DOHH2 (cell line): ENCODE results near the gene CHRND.

Source experiments
- H3F3A ChIP-seq: fragments of 200-600 bp; sonication (generic), shearing (Covaris generic); 2 replicates; pipeline ENCODE4 v1.6.0; 2016; ENCODE audit warnings: antibody characterized with exemption, mild to moderate bottlenecking; ENCODE audit not compliant: control insufficient read depth, insufficient read depth
- H3K27ac ChIP-seq: fragments of 200-600 bp; sonication (generic); 2 replicates; pipeline ENCODE4 v1.5.1; 2014; ENCODE audit warnings: low read depth, mild to moderate bottlenecking, low read length, moderate library complexity
- H3K27me3 ChIP-seq: fragments of 200-600 bp; sonication (generic); 2 replicates; pipeline ENCODE4 v1.6.1; 2014; ENCODE audit warnings: mild to moderate bottlenecking, low read length, mixed read lengths; ENCODE audit not compliant: control insufficient read depth
- H3K36me3 ChIP-seq: fragments of 200-600 bp; sonication (generic); 2 replicates; pipeline ENCODE4 v1.6.1; 2014; ENCODE audit warnings: mild to moderate bottlenecking, low read length, moderate library complexity, mixed read lengths; ENCODE audit not compliant: control insufficient read depth
- H3K4me1 ChIP-seq: fragments of 200-600 bp; sonication (generic); 2 replicates; pipeline ENCODE4 v1.6.1; 2014; ENCODE audit warnings: mild to moderate bottlenecking, low read length, mixed read lengths; ENCODE audit not compliant: control insufficient read depth
- H3K4me2 ChIP-seq: fragments of 200-600 bp; sonication (generic); 2 replicates; pipeline ENCODE4 v1.6.0; 2014; ENCODE audit warnings: mild to moderate bottlenecking, low read length, moderate library complexity
- H3K4me3 ChIP-seq: fragments of 200-600 bp; sonication (generic); 2 replicates; pipeline ENCODE4 v1.5.1; 2014; ENCODE audit warnings: mild to moderate bottlenecking, low read length, mixed read lengths
- H3K79me2 ChIP-seq: fragments of 200-600 bp; sonication (generic); 2 replicates; pipeline ENCODE4 v1.6.1; 2014; ENCODE audit warnings: mild to moderate bottlenecking, low read length, mixed read lengths; ENCODE audit not compliant: control insufficient read depth
- H3K9me2 ChIP-seq: fragments of 200-600 bp; sonication (generic); replicated peaks from 2 replicates; pipeline ENCODE4 v1.6.1; 2014; ENCODE audit warnings: mild to moderate bottlenecking, low read length, mixed read lengths; ENCODE audit not compliant: control insufficient read depth
- H3K9me3 ChIP-seq: fragments of 200-600 bp; sonication (generic); 2 replicates; pipeline ENCODE4 v1.6.1; 2014; ENCODE audit warnings: antibody characterized with exemption, low read length, mixed read lengths; ENCODE audit not compliant: control insufficient read depth, insufficient read depth
- H4K20me1 ChIP-seq: fragments of 200-600 bp; sonication (generic); 2 replicates; pipeline ENCODE4 v1.6.0; 2014; ENCODE audit warnings: low read depth, mild to moderate bottlenecking, antibody characterized with exemption, low read length, moderate library complexity; ENCODE audit not compliant: control insufficient read depth, insufficient read depth
- EZH2phosphoT487 ChIP-seq: fragments of 200-600 bp; sonication (generic); IDR thresholded peaks from 2 replicates; pipeline ENCODE4 v1.6.1; 2017; ENCODE audit warnings: borderline replicate concordance, mild to moderate bottlenecking, antibody characterized with exemption, low read length, moderate library complexity, mixed read lengths
- TF ChIP-seq, protein P1 (sequence below): fragments of 200-600 bp; sonication (generic); IDR thresholded peaks from one replicate; pipeline ENCODE4 v1.5.1; 2014; ENCODE audit warnings: antibody characterized with exemption, mild to moderate bottlenecking, low read depth, low read length; ENCODE audit not compliant: poor library complexity, severe bottlenecking

The CHRND gene

DNA sequence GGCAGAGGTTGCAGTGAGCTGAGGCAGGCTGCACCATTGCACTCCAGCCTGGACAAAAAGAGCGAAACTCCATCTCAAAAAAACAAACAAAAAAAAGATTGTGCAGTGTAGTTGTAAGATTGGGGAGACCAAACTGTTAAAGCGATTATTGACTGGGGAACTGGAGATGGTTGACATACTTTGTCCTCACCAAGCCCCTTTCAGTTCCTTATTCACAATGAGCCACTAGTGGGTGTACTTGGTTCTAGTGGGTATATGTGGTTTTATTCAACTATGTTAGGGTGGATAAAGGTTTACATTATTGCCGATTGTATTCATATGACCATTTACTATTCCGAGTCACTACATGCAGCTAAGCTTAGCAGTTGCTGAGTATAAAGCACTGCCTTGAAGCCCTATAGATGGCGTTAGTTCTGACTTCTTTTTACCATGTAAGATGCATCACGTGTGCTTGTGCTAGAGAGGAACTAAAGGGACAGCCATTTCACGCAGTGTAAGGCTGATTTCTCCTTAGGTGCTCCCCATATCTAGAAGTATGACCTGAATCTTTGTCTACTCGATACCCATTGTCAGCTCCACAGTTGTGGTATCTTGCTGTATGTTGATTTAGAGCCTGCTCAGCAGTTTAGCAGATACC lies 36.7 kb downstream of the CHRND start:
- Histone ChIP-seq H3K4me3 (no peak overlapping the region), H3K27me3 (no peaks in the 10 kb centered on the region), H3F3A (no peaks in the 10 kb centered on the region), H3K4me2 (no peak overlapping the region), H3K79me2 (no peaks in the 10 kb centered on the region), H3K27ac (no peak overlapping the region), H3K9me3 (no peaks in the 10 kb centered on the region), H3K9me2 (no peaks in the 10 kb centered on the region), H4K20me1 (no peaks in the 10 kb centered on the region; the same call in 1 of the 2 replicates), H3K4me1 (no peaks in the 10 kb centered on the region), H3K36me3 (peaks cover 60% of the 10 kb centered on the region)
- no peak for TF ChIP-seq EZH2phosphoT487
- TF ChIP-seq, protein P1, sequence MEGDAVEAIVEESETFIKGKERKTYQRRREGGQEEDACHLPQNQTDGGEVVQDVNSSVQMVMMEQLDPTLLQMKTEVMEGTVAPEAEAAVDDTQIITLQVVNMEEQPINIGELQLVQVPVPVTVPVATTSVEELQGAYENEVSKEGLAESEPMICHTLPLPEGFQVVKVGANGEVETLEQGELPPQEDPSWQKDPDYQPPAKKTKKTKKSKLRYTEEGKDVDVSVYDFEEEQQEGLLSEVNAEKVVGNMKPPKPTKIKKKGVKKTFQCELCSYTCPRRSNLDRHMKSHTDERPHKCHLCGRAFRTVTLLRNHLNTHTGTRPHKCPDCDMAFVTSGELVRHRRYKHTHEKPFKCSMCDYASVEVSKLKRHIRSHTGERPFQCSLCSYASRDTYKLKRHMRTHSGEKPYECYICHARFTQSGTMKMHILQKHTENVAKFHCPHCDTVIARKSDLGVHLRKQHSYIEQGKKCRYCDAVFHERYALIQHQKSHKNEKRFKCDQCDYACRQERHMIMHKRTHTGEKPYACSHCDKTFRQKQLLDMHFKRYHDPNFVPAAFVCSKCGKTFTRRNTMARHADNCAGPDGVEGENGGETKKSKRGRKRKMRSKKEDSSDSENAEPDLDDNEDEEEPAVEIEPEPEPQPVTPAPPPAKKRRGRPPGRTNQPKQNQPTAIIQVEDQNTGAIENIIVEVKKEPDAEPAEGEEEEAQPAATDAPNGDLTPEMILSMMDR: peak; percentile 22

DNA sequence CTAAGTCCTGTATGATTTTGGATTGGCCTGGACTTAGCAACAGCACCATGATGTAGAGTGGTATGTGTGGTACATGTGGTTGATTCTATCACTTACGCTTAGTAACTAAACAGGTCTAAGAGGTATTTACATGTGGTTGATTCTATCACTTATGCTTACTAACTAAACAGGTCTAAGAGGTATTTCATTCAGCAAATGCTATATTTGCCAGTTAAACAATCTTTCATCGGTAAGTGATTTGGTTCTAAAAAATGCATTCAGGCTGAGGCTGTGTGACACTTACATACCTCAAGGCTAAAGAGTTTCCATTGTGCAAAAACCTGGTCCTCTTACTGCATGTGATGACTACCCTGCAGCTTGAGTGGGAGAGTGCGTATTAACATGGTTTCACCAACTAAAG lies 37.6 kb downstream of the CHRND start:
- H3K9me3 ChIP-seq: no peaks in the 10 kb centered on the region
- H3K27me3 ChIP-seq: no peaks in the 10 kb centered on the region
- H3K4me2 ChIP-seq: no peak overlapping the region
- H3K79me2 ChIP-seq: no peaks in the 10 kb centered on the region
- peaks cover 65% of the 10 kb centered on the region for H3K36me3 ChIP-seq
- no peaks in the 10 kb centered on the region for H3K9me2 ChIP-seq
- no peak overlapping the region for H3K4me3 ChIP-seq
- H3K4me1 ChIP-seq: no peaks in the 10 kb centered on the region
- TF ChIP-seq, protein P1: no peak
- TF ChIP-seq EZH2phosphoT487: no peak
- no peak overlapping the region for H3K27ac ChIP-seq
- no peaks in the 10 kb centered on the region for H4K20me1 ChIP-seq
- H3F3A ChIP-seq: no peaks in the 10 kb centered on the region

DNA sequence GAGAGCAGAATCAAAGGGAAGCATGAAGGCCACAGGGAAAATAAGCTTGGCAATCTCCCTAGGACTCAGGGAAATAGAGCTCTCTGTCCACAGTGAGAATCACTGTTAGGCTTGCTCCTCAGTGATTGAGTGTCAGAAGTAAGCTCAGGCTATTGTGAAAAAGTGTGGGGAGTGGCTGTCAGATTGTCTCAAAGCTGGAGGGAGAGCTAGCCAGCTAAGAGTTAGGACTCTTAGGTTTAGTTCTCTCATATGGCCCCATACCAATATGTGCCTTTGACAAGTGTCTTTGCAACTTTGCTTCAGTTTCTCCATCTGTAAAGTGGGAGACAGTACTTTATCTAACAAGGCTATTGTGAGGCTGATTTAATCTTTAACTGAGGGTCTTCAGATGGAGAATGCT lies 41.8 kb downstream of the CHRND start:
- no peak overlapping the region for H3K4me3 ChIP-seq
- H4K20me1 ChIP-seq: no peaks in the 10 kb centered on the region
- no peak for TF ChIP-seq EZH2phosphoT487
- TF ChIP-seq, protein P1: no peak
- no peaks in the 10 kb centered on the region for H3K4me1 ChIP-seq
- no peaks in the 10 kb centered on the region for H3K9me3 ChIP-seq
- H3F3A ChIP-seq: no peaks in the 10 kb centered on the region
- peaks cover 65% of the 10 kb centered on the region for H3K36me3 ChIP-seq
- no peaks in the 10 kb centered on the region for H3K79me2 ChIP-seq
- H3K27ac ChIP-seq: no peak overlapping the region
- H3K9me2 ChIP-seq: no peaks in the 10 kb centered on the region
- no peaks in the 10 kb centered on the region for H3K27me3 ChIP-seq
- no peak overlapping the region for H3K4me2 ChIP-seq
